ENCODE results near the gene MAP3K7CL.
A peak's percentile ranks its signal among the peaks of the same experiment; 100 is the strongest.
"Not testable (repeated sequence)": the region's sequence is repeated elsewhere in the genome, so short reads cannot be mapped to it uniquely, and the experiment has no call there.

DNA sequence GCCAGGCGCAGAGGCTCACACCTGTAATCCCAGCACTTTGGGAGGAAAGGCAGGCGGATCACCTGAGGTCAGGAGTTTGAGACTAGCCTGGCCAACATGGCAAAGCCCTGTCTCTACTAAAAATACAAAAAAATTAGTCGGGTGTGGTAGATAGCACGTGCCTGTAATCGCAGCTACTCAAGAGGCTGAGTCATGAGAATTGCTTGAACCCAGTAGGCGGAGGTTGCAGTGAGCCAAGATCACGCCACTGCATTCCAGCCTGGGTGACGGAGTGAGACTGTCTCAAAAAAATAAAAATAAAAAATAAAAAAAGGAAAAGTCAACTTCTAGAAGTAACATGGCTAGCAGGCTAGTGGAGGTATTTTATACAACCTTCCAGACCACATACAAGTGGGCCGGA is 32.4 kb downstream of the MAP3K7CL start:
- peak; percentile 43 to 53 for TF ChIP-seq POLR2AphosphoS5 (IDR thresholded peaks at IDR 0.05)
- TF ChIP-seq POLR2A (IDR thresholded peaks at IDR 0.05): not testable (repeated sequence)
- TF ChIP-seq, protein P1, sequence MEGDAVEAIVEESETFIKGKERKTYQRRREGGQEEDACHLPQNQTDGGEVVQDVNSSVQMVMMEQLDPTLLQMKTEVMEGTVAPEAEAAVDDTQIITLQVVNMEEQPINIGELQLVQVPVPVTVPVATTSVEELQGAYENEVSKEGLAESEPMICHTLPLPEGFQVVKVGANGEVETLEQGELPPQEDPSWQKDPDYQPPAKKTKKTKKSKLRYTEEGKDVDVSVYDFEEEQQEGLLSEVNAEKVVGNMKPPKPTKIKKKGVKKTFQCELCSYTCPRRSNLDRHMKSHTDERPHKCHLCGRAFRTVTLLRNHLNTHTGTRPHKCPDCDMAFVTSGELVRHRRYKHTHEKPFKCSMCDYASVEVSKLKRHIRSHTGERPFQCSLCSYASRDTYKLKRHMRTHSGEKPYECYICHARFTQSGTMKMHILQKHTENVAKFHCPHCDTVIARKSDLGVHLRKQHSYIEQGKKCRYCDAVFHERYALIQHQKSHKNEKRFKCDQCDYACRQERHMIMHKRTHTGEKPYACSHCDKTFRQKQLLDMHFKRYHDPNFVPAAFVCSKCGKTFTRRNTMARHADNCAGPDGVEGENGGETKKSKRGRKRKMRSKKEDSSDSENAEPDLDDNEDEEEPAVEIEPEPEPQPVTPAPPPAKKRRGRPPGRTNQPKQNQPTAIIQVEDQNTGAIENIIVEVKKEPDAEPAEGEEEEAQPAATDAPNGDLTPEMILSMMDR (IDR thresholded peaks at IDR 0.05): not testable (repeated sequence)

Measured in upper lobe of left lung (tissue), 4 donors.